HG03097 (cell line): ENCODE data around the gene RAB36.
"Not testable (repeated sequence)": the region's sequence is repeated elsewhere in the genome, so short reads cannot be mapped to it uniquely, and the experiment has no call there.

Experiments
- ATAC-seq: cut with Tn5 transposase; IDR thresholded peaks from one replicate; pipeline ENCODE4 v1.9.1; 2021; ENCODE audit not compliant: unreplicated experiment, low FRiP score

Gene RAB36

DNA sequence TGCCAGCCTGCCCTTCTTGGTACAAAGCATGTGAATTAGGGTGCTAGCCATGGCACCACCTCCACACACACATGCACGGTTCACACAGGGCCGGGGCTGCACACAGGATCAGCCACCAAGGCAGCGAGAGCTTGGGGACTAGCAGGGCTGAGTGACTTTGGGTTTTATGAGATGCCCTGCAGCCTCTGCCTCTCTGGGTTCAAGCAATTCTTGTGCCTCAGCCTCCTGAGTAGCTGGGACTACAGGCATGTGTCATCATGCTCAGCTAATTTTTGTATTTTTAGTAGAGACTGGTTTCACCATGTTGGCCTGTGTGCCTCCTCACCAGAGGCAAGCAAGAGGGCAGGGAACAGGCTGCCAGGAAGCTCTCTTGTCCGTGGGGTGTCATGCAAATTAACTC is 8.3 kb upstream of the RAB36 start:
- ATAC-seq: not testable (repeated sequence)

DNA sequence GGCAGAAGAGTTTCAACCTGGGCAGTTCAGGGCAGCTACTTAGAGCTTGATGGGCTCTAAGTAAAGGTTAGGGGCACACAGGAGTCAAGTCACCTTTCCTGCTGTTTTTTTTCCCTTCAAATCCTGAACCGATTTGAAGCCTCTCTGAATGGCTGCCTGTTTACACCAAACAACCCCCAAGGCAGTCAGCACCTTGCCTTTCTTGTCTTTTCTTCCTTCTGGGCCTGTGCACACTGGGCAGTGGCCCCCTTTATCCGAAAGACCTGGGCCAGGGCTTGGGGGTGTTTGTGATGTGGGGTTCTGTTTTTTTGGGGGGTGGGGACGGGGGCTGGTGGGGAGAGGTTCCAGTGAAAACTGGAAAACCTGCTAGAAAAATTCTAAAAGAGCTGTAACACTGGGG is 7.8 kb upstream of the RAB36 start:
- no peak for ATAC-seq

DNA sequence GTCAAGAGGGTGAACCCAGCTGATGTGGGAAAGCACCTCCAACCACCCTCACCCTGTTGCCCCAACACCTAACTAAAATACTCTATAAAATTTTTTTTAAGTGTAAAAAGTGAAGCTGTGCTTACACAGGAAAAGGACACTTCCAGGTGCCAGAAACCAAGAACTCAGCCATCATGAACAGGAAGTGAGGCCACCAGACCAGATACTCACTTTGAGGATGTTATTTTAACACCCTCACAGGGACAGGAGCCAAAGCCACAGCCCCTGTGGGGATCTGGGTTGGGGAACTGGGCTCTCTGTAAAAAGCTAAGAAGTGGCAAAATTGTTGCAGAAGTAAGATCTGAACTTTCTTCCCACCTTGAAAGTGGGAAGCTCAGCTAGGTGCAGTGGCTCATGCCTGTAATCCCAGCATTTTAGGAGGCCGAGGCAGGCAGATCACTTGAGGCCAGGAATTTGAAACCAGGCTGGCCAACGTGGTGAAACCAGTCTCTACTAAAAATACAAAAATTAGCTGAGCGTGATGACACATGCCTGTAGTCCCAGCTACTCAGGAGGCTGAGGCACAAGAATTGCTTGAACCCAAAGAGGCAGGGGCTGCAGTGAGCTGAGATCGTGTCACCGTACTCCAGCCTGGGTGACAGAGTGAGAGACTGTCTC is 7.2 kb upstream of the RAB36 start:
- peak; percentile 36 for ATAC-seq

DNA sequence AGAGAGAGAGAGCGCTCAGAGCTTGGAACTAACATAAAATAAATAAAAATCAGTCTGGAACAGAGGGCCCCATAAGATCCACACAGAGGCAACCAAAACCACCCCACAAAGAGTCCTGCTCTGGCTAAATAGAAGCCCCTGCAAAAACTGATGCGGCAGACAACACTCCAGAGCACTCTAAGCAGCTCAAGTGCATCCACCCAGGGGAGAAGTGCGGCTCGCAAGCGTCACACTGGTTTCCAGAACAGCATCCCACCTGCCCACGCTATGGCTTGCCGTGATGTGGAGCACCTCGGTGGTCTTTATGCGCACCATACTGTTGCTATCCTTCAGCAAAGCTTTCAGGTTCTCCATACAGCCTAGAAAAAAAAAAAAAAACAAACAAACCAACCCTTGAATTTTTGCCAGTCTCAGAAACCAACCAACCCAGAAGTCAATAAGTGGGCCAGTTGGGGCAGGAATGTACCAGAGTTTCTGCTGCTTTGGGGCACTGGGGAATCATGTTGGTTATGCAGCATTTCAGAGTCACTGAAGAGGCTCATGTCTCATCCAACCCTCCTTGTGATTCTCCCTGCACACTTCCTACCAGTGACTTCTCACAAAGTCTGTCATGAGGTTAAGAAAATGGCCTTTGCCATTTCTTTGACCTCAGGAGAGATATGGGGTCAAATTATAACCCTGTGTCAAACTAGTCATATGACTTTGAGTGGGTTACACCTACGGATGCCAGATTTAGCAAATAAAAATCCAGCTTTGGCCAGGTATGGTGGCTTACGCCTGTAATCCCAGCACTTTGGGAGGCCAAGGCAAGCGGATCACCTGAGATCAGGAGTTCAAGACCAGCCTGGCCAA is 6.5 kb upstream of the RAB36 start:
- ATAC-seq: no peak

DNA sequence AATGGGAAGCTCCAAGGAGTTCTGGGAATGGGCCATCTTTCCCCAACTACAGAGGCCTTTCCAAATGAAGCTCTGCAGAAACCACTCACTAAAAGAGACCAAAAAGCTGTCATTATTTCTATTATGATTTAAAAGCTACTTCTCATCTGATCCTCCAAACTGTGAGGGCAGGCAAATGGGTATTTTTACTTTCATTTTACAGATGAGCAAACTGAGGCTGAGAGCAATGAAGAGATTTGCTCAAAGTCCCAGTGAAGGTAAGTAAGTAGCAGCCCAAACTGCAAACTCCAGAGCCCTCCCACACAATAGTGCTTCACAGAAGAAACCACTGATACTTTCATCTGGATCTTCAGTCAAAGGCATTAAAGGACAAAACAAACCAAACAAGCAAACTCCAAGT is 4.9 kb upstream of the RAB36 start:
- no peak for ATAC-seq

DNA sequence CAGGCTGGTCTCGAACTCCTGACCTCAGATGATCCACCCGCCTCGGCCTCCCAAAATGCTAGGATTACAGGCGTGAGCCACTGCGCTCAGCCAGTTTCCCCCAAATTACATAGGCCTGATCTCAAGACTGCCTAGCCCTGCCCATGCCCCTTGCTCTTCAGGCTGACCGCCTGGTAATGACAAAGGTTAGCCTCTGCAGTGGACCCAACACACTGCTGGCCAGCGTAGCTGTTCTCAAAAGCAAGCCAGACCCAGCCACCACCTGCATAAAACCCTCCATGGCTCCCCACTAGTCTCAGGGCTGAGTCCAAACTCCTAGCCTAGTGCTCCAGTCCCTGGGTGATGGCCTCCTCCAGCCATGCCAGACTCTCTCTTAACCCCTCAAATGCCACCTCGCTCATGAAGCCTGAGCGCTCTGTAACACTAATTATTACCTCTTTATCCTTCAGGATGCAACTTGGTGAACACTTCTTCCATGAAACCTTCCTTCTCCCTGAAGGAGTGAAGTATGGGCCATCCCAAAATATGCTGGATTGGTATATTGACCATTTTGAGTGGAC is 2.7 kb upstream of the RAB36 start:
- ATAC-seq: no peak

DNA sequence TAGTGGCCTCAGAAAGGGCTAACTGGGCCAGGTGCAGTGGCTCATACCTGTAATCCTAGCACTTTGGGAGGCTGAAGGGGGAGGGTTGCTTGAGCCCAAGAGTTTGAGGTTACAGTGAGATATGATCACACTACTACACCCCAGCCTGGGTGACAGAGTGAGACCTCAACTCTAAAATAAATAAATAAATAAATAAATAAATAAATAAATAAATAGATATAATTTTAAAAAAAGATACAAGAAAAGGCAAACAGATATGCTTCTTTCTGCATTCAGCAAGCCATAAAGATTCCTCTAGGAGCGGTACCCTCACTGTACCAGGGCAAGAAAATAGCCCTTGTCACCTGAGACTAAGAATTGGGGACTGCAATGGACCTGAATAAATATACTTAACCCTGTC is 2.2 kb upstream of the RAB36 start:
- no peak for ATAC-seq

DNA sequence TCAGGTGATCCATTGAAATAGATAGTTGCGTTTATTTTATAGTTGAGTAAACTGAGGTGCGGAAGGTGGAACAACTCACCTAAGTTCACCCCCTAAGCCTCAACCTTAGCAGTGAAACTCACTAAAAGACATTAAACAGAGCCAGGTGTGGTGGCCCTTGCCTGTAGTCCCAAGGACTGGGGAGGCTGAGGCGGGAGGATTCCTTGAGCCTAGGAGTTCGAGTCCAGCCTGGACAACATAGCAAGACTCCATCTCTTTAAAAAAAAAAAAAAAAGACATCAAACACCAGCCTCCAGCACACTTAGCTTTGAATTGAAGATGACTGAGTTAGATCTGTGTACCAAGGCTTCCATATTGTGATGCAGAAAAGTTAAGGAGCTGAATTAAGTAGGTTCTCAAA is 845 bp upstream of the RAB36 start:
- ATAC-seq: no peak

DNA sequence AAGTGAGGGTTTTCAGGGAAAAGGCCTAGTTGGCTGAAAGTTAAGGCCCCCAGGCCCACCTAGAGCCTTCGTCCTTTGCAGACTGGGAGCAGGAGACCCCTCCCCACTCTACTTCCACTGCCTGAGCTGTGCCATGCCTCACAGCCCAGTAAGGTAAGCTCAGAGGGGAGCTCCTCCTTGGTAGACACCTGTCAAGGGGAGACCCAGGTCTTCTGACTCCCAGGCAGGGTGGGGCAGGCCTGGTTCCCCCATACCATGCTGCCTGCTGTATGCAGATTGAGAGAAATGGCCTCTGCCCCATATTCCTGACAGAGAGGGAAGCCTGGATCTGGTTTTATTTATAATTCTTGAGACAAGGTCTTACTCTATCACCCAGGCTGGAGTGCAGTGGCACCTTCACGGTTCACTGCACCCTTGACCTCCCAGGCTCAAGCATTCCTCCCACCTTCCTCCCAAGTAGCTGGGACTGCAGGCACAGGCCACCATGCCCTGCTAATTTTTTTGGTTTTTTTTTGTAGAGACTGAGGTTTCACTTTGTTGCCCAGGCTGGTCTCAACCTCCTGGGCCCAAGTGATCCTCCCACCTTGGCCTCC is 697 bp downstream of the RAB36 start:
- ATAC-seq: no peak

DNA sequence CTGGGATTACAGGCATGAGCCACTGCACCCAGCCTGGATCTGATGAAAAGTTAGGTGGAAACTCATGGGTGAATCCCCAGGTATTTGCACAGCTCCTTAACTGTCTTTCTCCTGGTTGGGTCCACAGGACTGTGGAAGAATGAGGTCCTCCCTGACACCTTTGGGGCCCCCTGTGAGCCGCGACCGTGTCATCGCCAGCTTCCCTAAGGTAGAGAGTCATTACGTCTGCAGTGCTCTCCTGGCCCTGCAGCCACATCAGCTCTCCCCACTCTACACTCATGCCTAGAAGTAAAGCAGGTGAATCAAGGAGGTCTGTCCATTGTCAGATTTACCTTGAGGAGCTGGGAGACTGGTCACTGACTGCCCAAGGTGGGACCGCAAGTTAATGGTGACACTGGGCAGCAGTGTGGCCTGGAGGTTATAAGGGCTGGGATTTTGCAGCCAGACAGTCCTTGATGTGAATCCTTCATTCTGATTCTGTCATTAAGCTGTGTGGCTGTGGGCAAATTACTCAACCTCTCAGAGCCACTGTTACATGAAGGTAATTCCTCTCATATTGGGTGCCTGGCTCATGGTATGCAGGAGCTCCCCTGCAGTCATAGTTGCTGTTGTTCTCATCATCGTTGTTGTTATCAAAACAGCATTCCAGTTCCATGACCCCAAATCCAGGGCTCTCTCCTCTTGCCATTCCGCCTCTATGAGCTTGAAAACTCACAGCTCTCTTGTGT is 1.4 kb downstream of the RAB36 start:
- no peak for ATAC-seq

DNA sequence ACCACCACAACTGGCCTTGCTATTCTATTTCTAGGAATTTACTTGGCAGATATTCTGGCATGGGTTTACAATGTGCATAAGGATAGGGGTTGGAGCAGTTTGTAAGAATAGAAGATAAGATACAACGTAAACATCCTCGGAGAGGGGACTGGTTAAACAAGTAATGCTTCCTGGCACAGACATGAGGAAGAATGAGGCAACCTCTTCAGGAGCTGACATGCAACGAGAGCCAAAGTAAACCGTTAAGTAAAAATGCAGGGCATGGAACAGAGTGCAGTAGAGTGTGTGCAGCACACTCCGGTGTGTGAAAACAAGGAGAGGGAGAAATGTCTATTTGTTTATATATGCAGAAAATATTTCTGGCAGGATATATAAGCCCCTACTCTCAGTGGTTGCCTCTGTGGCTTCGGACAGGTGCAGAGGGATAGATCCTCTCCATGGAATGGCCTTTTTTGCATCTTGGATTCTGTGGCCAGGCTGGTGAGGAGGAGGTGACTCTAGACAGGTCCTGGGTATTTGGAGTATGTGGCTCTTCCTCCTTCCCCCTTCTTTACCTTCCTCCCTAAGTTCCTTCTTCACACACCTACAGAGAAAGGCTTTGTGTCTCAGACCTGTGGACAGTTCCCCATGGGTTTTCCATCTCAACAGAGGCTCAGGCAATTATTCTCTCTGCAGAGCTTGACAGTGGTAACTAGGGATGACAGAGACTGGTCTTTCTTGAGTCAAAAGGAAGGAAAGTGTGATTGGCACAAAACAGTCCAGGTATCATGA is 2.5 kb downstream of the RAB36 start:
- no peak for ATAC-seq

DNA sequence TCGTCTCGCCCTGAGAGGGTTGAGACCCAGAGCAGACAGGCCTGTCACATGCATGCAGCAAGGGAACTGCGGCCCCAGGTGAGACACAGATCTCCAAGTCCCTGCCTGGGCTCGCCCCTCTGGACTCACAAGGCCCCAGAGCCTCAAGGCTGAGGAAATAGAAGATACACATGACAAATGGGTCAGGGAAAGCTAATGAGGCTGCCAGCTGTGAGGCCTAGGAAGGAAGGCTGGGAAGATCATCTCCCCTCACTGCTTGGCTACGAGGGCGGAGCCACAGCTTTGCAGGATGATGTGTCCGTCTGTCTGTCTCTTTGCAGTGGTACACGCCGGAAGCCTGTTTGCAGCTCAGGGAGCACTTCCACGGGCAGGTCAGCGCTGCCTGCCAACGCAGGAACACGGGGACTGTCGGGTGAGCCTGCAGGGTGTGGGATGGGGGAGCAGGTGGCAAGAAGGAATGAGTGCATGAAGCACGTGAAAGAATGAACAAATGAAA is 4.5 kb downstream of the RAB36 start:
- ATAC-seq: no peak

DNA sequence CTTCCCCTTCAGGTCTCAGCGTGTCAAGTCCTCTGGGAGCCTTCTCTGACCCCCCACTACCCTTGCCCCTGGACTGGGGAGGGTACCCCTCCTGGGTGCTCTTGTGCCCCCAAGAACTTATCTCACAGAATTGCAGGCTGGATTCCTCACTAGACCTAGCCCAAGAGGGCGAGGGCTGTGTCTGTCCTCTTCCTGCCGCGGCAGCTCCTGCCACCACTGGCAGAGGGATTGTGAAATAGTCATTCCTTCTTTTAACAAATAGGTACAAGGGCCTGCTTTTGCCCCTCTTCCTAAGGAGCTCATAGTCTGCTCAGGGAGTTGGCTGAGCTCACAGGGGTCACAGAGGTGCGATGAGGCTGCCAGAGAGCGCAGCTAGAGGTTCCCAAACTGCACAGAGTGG is 5.5 kb downstream of the RAB36 start:
- no peak for ATAC-seq

DNA sequence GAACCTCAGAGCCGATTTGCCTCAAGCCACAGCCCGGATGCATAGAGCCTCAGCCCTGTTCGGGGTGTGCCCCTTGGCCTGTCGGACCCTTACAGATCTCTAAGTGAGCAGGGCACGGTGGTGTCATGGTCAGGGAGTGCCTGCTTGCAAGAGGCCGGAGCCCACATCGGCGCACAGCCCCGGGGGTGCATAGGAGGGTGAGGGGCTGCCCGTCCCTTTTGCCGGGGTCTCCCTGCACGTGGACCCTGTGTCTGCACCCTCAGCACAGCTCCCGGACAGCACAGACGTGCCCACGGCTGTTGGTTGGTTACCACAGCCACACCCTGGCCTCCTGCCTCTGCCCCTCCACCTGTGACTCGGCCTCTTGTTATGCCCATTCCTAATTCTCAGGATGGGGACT is 6.5 kb downstream of the RAB36 start:
- ATAC-seq: no peak

DNA sequence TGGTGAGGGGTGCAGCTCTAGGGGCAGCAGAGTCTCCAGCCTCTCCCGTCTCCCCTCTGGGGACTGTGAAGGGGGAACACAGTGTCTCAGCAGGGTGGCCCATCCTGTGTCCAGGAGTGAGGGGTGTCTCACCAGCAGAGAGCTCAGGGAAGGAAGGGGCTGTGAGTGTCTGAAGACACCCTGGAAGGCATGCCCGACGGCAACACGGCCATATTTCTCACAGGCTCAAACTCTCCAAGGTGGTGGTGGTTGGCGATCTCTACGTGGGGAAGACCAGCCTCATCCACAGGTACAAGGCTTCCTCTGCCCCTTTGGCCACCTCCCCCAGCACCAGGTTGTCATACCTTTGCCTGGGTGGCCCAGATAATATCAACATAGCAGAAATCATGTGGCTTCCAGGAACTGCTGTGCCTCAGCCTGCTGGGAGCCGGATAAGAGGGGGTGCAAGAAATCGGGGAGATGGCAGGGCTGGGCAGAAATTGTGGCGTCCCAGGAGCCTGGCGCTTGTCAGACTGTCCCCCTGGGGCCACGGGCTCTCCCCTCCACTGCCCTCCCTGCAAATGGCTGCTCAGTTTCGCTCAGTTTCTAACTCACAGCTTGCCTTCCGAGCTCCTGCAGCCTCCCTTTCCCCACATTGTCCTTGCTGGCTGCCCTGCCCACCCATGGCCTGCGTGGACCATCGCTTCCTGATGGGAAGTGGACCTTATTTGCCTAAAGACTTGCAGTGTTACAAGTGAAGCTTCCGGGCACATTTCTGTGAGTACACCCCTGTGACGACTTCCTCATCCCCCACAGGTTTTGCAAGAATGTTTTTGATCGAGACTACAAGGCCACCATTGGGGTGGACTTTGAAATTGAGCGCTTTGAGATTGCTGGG is 7.2 kb downstream of the RAB36 start:
- no peak for ATAC-seq

DNA sequence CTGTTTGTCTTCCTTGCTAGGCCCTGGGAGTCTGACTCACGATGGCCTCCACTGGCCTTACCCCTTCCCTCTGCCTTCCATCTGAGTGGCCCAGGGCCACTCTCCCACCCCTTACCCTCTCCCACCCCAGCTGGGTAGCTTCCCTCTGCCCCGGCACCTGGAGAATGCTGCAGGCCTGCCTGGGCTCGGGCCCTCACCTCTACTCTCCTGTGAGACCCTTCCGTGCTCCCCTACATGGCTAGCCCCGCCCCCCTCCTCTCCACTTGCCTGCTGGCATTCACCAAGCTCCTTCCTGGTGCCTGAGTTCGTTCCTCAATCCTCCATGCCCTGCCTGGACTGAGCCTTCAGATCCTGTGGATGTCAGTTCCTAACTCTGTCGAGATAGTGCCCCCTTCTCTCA is 8.7 kb downstream of the RAB36 start:
- no peak for ATAC-seq

DNA sequence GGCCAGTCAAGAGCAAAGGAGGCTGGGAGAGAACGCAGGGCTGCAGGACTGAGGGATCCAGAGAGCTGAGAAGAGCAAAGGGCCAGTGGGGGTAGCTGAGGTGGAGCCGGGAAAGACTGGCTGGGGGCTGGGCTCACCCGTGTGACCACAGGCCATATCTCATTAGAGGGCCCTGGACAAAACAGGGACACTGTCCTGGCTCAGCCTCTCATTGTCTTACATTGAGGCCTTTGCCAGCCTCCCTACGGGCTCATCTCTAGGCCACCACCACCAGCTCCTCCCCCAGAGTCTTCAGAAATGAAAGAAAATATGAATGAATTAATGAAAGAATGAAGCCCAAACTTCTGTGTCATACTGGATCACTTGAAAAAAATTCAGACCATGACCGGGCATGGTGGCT is 9.2 kb downstream of the RAB36 start:
- ATAC-seq: no peak

DNA sequence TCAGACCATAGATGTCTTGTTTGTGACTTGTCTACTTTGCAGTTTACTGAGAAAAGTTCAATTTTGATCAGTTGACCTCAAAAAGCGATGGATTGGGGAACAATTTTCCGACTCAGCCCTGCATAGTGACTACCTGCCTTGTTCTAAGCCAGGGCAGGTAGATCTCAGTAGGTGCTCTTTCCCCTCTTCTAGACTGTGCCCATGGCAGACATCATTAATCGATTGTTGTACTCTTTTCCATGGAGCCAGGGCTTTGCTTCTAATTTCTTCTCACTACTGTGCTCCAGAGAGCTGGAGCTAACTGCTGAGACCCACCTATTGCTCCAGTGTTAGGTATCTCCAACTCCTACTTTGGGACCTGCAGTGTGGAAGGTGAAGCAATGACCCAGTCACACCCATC is 9.9 kb downstream of the RAB36 start:
- ATAC-seq: no peak

DNA sequence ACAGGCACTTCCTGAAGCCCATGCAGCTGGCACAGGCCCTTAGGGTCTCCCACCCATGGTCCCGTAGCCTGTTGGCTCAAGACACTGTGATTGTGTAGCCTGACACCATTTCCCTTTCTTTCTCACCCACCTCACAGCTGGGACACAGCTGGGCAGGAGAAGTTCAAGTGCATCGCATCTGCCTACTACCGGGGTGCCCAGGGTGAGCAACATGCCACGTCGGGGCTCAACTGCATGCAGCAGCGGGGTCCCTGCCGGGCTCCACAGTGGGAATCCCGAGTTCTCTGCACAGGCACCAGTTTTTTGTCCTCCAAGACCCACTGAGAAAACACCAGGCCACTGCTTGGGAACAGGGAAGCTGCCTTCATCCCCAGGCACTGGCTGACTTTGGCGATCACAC is 10.6 kb downstream of the RAB36 start:
- ATAC-seq: no peak
